HepG2 (cell line): Measurements from ENCODE around the gene SLC15A5. TPM values are rescaled to one million over a fixed set of nuclear protein-coding genes. Genes with fewer than 3 reads are reported as not detected.

Source experiments
- ATAC-seq: fragments of 200-7000 bp; cut with Tn5 transposase; 3 replicates; pipeline ENCODE4 v1.9.1; 2020; ENCODE audit warnings: mild to moderate bottlenecking, moderate library complexity
- BruUV-seq: library from RNA; stranded (reverse); fragments of 400-500 nt; replicated peaks from 2 replicates; lab custom pipeline; 2021; lab: Mats Ljungman, UMichigan
- CTCF ChIA-PET: fragments of 300-600 bp; formaldehyde crosslinking; extraction: SDS; loops from one replicate; lab custom pipeline; 2021; ENCODE audit warnings: low total read pairs, inconsistent platforms, low intra/inter-chr PET ratio; lab: Yijun Ruan, JAX
- POLR2A ChIA-PET: fragments of 350-600 bp; sonication (Branson Sonifier 250); formaldehyde crosslinking; loops from one replicate; lab custom pipeline; 2020; ENCODE audit warnings: antibody characterized with exemption, inconsistent platforms; lab: Yijun Ruan, JAX
- DNase-seq: peaks from one replicate; pipeline ENCODE4 v3.0.0-alpha.2; 2015; ENCODE audit warnings: low spot score
- FAIRE-seq: peaks from 3 replicates; lab custom pipeline; 2011; peaks lifted over from hg19 to GRCh38; lab: Jason Lieb, UNC
- H2AFZ ChIP-seq: one replicate; pipeline ENCODE4 v1.6.1; 2011; ENCODE audit warnings: low read length, inconsistent platforms
- H3K27ac ChIP-seq: fragments of 300-600 bp; 3 replicates; pipeline ENCODE4 v1.8.0; 2011; ENCODE audit warnings: mixed run types, mild to moderate bottlenecking, mixed read lengths, low read length, inconsistent platforms; ENCODE audit not compliant: insufficient read depth; ENCODE audit errors: extremely low read length
- H3K27me3 ChIP-seq, 2 experiments: fragments of 200-600 bp in 1 of 2; 2 replicates in 1 of 2; 3 replicates in 1 of 2; pipeline versions ENCODE4 v1.6.0 to v1.8.0; 2011; ENCODE audit warnings: low read length in 2 of 2, mild to moderate bottlenecking in 2 of 2, moderate library complexity in 2 of 2, inconsistent platforms in 1 of 2; ENCODE audit not compliant: insufficient read depth in 2 of 2, control insufficient read depth in 1 of 2
- H3K36me3 ChIP-seq, 2 experiments: fragments of 200-600 bp in 1 of 2; replicated peaks in 1 of 2; 2 replicates in 1 of 2; 3 replicates in 1 of 2; pipeline versions ENCODE4 v1.5.1 to v1.8.0; 2011; ENCODE audit warnings: low read length in 2 of 2, inconsistent platforms in 1 of 2; ENCODE audit not compliant: insufficient read depth in 2 of 2, control insufficient read depth in 1 of 2
- H3K4me1 ChIP-seq: 2 replicates; pipeline ENCODE4 v1.5.1; 2012; ENCODE audit warnings: low read length, inconsistent platforms; ENCODE audit not compliant: insufficient read depth
- H3K4me2 ChIP-seq: 2 replicates; pipeline ENCODE4 v1.6.0; 2011; ENCODE audit warnings: low read depth, low read length, inconsistent platforms
- H3K4me3 ChIP-seq, 3 experiments: fragments of 200-600 bp in 1 of 3; sonication (generic), shearing (Covaris generic) in 1 of 3; replicated peaks in 1 of 3; 2 replicates each; pipeline ENCODE4 v1.5.1; 2011 to 2016; ENCODE audit warnings: low read length in 3 of 3, inconsistent platforms in 2 of 3, low read depth in 2 of 3, mild to moderate bottlenecking in 2 of 3, control low read depth in 1 of 3, mixed read lengths in 1 of 3; ENCODE audit not compliant: insufficient read depth in 1 of 3
- H3K79me2 ChIP-seq: one replicate; pipeline ENCODE4 v1.6.1; 2011; ENCODE audit warnings: low read length, inconsistent platforms; ENCODE audit not compliant: insufficient read depth
- H3K9ac ChIP-seq: 2 replicates; pipeline ENCODE4 v1.6.0; 2011; ENCODE audit warnings: mild to moderate bottlenecking, low read depth, low read length, inconsistent platforms; ENCODE audit not compliant: insufficient read depth
- H3K9me3 ChIP-seq: 2 replicates; pipeline ENCODE4 v1.5.1; 2012; ENCODE audit warnings: mild to moderate bottlenecking, low read length
- H4K20me1 ChIP-seq: 2 replicates; pipeline ENCODE4 v1.6.0; 2011; ENCODE audit warnings: inconsistent platforms, mild to moderate bottlenecking, low read length, moderate library complexity; ENCODE audit not compliant: insufficient read depth
- NAIF1 ChIP-seq: sonication (generic); formaldehyde crosslinking; IDR thresholded peaks from 2 replicates; pipeline ENCODE4 v1.5.0; 2020; ENCODE audit warnings: mild to moderate bottlenecking, missing genetic modification reagents, borderline replicate concordance
- RNF2 ChIP-seq: fragments of 450-650 bp; conservative IDR thresholded peaks from 2 replicates; pipeline ENCODE4 v1.6.1; 2016; ENCODE audit warnings: low read depth
- SSRP1 ChIP-seq: IDR thresholded peaks from 2 replicates; pipeline ENCODE4 v1.6.1; 2016; ENCODE audit warnings: control low read depth
- SYNCRIP ChIP-seq: fragments of 200-400 bp; formaldehyde crosslinking; IDR thresholded peaks from 2 replicates; pipeline ENCODE4 v1.6.1; 2018; ENCODE audit warnings: mild to moderate bottlenecking, low read depth, low read length; ENCODE audit not compliant: insufficient read depth
- ZBTB20 ChIP-seq: sonication (generic); formaldehyde crosslinking; IDR thresholded peaks from 2 replicates; pipeline ENCODE4 v1.8.1; 2023; ENCODE audit warnings: missing genetic modification reagents, low read depth, mild to moderate bottlenecking, borderline replicate concordance
- ZNF598 ChIP-seq: sonication (generic); formaldehyde crosslinking; IDR thresholded peaks from 2 replicates; pipeline ENCODE4 v1.5.1; 2020; ENCODE audit warnings: mild to moderate bottlenecking, missing genetic modification reagents, borderline replicate concordance
- ZNF747 ChIP-seq: sonication (generic); formaldehyde crosslinking; IDR thresholded peaks from 2 replicates; pipeline ENCODE4 v1.8.1; 2023; ENCODE audit warnings: missing genetic modification reagents, mild to moderate bottlenecking, borderline replicate concordance
- ZNF788 ChIP-seq: sonication (generic); formaldehyde crosslinking; IDR thresholded peaks from 2 replicates; pipeline ENCODE4 v1.5.0; 2020; ENCODE audit warnings: mild to moderate bottlenecking, missing genetic modification reagents, borderline replicate concordance
- ZNF841 ChIP-seq: sonication (generic); formaldehyde crosslinking; IDR thresholded peaks from 2 replicates; pipeline ENCODE4 v1.8.1; 2023; ENCODE audit warnings: missing genetic modification reagents, borderline replicate concordance
- WGBS: methylation state at CpG from one replicate; pipeline ENCODE4 v1.1.6; 2017; ENCODE audit warnings: low lambda C conversion rate; 5-methylcytosine and 5-hydroxymethylcytosine counted together
- in situ Hi-C: cut with HindIII; loops from 2 replicates; pipeline ENCODE4 v1.10.0; 2017; ENCODE audit warnings: low pct_unique_long_range_greater_than_20kb; ENCODE audit not compliant: extremely low pct_ligation_motif_present
- intact Hi-C: fragments of 100-400 bp; cut with micrococcal nuclease; formaldehyde crosslinking; loops from one replicate; pipeline ENCODE4 v1.10.0; 2022; ENCODE audit not compliant: unreplicated experiment
- polyA plus RNA-seq, 8 experiments: library from polyadenylated mRNA; depleted of rRNA in 3 of 8; stranded (reverse) in 7 of 8; unstranded in 1 of 8; fragments of >200 nt; fragmentation: Illumina TruSeq in 4 of 8; extraction: Trizol in 4 of 8; gene quantifications; 2 replicates each; pipeline versions ENCODE4 v1.2.1 to v1.2.3, GENCODE V29; 2011 to 2016; ENCODE audit warnings: low read depth in 4 of 8, missing spikeins in 1 of 8, mixed read lengths in 1 of 8; ENCODE audit not compliant: insufficient read depth in 1 of 8
- total RNA-seq, 5 experiments: library from RNA; depleted of rRNA; stranded (reverse); fragments of >200 nt; fragmentation: Illumina TruSeq; extraction: Trizol; gene quantifications; 2 replicates each; pipeline ENCODE4 v1.2.3, GENCODE V29; 2016; ENCODE audit warnings: low read depth in 1 of 5
- TF ChIP-seq, protein P1 (sequence below): IDR thresholded peaks from 2 replicates; pipeline ENCODE4 v1.6.1; 2012; ENCODE audit warnings: inconsistent platforms

SLC15A5 gene
- total and polyA plus RNA-seq, 2 of the 13 experiments (the other 11 are each of a cell fraction or from before 2014, with no cell fraction given) = not detected

DNA sequence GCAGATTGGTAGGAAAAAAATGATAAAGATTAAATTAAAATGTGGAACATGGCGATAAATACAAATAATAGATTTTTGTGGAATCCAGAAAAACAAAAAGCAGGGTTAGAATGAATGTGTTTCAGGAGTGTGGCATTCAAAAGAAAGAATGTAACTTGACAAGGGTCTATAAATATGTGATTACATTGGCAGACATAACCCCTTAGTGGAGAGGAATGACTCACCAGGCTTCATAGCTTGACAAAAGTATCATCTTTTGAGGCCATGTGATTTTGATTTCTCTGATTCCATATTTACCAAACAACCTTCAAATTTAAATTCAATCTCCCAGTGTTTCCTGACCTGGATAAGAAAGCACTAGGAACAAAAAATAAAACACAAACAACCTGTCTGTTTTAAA is 45.5 kb upstream of the SLC15A5 start:
- Histone ChIP-seq H4K20me1 (no peaks in the 10 kb centered on the region), H3K9ac (no peak overlapping the region), H3K27ac (no peak overlapping the region), H3K9me3 (0 out of 2 replicates have a peak, but pooled peaks cover 3% of the 10 kb centered on the region)
- intact Hi-C loops = no loop called here
- WGBS = 2% methylated on average over 1 of the region's 1 CpG
- TF ChIP-seq ZNF841 (CRISPR knock-in tag) (no peak), SYNCRIP (no peak), RNF2 (no peak), ZNF598 (CRISPR knock-in tag) (no peak), ZNF747 (CRISPR knock-in tag) (no peak), ZBTB20 (CRISPR knock-in tag) (no peak), ZNF788 (CRISPR knock-in tag) (no peak), NAIF1 (CRISPR knock-in tag) (no peak), SSRP1 (CRISPR knock-in tag) (no peak)
- TF ChIP-seq, protein P1, sequence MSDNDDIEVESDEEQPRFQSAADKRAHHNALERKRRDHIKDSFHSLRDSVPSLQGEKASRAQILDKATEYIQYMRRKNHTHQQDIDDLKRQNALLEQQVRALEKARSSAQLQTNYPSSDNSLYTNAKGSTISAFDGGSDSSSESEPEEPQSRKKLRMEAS = no peak
- TF ChIP-seq, all 625 proteins: peak for 0
- no peaks in the 10 kb centered on the region for H3K27me3 ChIP-seq
- no peak overlapping the region for H3K4me2 ChIP-seq
- no peaks in the 10 kb centered on the region for H3K36me3 ChIP-seq
- no peaks in the 10 kb centered on the region for H3K79me2 ChIP-seq
- DNase-seq (no peak), FAIRE-seq (no peak), ATAC-seq (no peak)
- CTCF ChIA-PET = no interaction called here
- POLR2A ChIA-PET = no interaction called here
- H3K4me1 ChIP-seq = no peaks in the 10 kb centered on the region
- BruUV-seq = no TSS peak
- no peak overlapping the region for H2AFZ ChIP-seq
- H3K4me3 ChIP-seq = no peak overlapping the region
- in situ Hi-C loops = no loop called here
